Measurements from ENCODE around the gene INTS11.

Gene INTS11

DNA sequence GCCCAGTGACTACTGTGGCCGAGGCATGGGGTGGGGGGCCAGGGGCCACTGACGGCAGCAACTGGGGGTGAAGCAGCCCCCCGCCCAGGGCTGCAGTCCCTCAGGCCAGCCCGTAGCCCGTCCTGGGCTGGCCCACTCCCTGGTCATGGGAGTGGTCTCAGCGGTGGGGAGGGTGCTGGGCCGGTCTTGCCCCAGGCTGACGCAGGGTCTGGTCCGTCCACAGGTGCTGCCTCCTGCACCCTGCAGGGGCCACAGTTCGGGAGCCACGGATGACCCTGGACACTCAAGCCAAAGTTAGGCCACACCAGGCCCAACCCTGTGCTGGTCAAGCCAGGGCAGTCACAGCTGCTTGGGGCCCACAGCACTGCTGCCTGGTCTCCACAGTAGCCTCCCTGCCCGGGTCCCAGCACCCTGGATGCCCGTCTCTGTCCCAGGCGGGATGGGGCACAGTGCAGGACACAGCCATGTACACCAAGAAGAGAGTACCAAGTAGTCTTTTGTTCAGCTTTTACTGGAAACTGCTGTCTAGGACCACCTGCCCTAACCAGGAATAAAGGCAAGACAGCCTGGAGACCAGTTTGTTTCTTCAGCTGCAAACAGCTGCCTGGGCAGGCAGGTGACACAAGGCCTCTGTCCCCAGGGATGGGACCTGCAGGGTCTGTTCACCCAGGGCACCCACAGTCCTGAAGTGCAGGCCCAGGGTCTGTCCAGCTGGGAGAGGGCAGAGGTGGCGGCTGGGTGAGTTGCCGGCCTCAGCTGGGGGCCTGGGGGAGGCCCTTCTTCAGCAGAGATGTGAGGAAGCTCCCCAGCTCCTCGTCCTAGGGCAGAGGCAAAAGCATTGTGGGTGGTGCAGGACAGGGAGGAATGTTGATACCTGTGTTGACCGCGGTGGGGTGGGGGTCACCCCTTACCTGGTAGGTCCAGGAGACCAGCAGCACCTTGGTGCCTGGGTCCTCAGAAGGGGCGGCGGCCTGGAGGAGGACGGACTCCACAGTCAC, 13.1 kb downstream of the INTS11 start:
- no peaks in the 10 kb centered on the region for H3K27me3 ChIP-seq (ENCODE audit: control insufficient read depth, low read length)
- peaks cover 2% of the 10 kb centered on the region; the same call in 1 of the 2 replicates for H3F3A ChIP-seq (ENCODE audit: control insufficient read depth, insufficient read depth)
- H3K27ac ChIP-seq (ENCODE audit: low read depth, low read length), result no peak overlapping the region
- no peak overlapping the region for H3K4me3 ChIP-seq (ENCODE audit: low read length)
- peaks cover 18% of the 10 kb centered on the region for H3K4me1 ChIP-seq (ENCODE audit: control insufficient read depth, low read length)
- no peaks in the 10 kb centered on the region for H3K9me2 ChIP-seq (replicated peaks; ENCODE audit: control insufficient read depth, low read length)
- H3K36me3 ChIP-seq (ENCODE audit: control insufficient read depth, low read length), result peaks cover 59% of the 10 kb centered on the region
- no peak overlapping the region for H3K4me2 ChIP-seq (ENCODE audit: low read length)
- H3K9me3 ChIP-seq (ENCODE audit: control insufficient read depth, insufficient read depth, low read length), result no peaks in the 10 kb centered on the region
- H4K20me1 ChIP-seq (ENCODE audit: control insufficient read depth, insufficient read depth, low read depth, low read length), result 0 out of 2 replicates have a peak, but pooled peaks cover 3% of the 10 kb centered on the region
- no peak for TF ChIP-seq EZH2phosphoT487 (IDR thresholded peaks at IDR 0.05; ENCODE audit: borderline replicate concordance, low read length)
- TF ChIP-seq, protein P1, sequence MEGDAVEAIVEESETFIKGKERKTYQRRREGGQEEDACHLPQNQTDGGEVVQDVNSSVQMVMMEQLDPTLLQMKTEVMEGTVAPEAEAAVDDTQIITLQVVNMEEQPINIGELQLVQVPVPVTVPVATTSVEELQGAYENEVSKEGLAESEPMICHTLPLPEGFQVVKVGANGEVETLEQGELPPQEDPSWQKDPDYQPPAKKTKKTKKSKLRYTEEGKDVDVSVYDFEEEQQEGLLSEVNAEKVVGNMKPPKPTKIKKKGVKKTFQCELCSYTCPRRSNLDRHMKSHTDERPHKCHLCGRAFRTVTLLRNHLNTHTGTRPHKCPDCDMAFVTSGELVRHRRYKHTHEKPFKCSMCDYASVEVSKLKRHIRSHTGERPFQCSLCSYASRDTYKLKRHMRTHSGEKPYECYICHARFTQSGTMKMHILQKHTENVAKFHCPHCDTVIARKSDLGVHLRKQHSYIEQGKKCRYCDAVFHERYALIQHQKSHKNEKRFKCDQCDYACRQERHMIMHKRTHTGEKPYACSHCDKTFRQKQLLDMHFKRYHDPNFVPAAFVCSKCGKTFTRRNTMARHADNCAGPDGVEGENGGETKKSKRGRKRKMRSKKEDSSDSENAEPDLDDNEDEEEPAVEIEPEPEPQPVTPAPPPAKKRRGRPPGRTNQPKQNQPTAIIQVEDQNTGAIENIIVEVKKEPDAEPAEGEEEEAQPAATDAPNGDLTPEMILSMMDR (IDR thresholded peaks at IDR 0.05; ENCODE audit: low read depth, low read length, poor library complexity, severe bottlenecking), result no peak
- H3K79me2 ChIP-seq (ENCODE audit: control insufficient read depth, low read length), result peaks cover 45% of the 10 kb centered on the region

DNA sequence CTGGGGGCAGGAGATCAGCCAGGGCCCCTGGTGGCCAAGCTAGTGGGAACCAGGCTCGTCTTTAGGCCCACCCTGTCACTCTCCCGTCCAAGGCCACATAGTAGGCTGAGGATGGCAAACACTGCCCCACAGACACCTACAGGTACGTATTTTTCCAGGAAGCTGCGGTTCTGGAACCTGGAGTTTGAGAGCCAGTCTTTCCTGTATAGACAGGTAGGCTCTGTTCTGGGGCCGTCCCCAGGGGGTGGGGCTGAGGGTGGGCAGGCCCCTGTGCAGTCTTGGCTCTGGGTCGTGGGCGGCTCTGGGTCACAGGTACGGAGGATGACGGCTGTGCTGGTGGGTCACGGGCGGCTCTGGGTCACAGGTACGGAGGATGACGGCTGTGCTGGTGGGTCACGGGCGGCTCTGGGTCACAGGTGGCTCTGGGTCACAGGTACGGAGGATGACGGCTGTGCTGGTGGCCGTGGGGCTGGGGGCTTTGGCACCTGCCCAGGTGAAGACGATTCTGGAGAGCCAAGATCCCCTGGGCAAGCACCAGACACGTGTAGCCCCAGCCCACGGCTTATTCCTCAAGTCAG, 13.9 kb downstream of the INTS11 start:
- peaks cover 59% of the 10 kb centered on the region for H3K36me3 ChIP-seq (ENCODE audit: control insufficient read depth, low read length)
- no peak overlapping the region for H3K27ac ChIP-seq (ENCODE audit: low read depth, low read length)
- H3K4me2 ChIP-seq (ENCODE audit: low read length), result peak overlapping the region; percentile 80; the same call in 1 of the 2 replicates
- H3K9me3 ChIP-seq (ENCODE audit: control insufficient read depth, insufficient read depth, low read length), result no peaks in the 10 kb centered on the region
- H3K79me2 ChIP-seq (ENCODE audit: control insufficient read depth, low read length), result peaks cover 51% of the 10 kb centered on the region
- no peaks in the 10 kb centered on the region for H3K9me2 ChIP-seq (replicated peaks; ENCODE audit: control insufficient read depth, low read length)
- no peak for TF ChIP-seq EZH2phosphoT487 (IDR thresholded peaks at IDR 0.05; ENCODE audit: borderline replicate concordance, low read length)
- TF ChIP-seq, protein P1 (IDR thresholded peaks at IDR 0.05; ENCODE audit: low read depth, low read length, poor library complexity, severe bottlenecking), result no peak
- 0 out of 2 replicates have a peak, but pooled peaks cover 3% of the 10 kb centered on the region for H4K20me1 ChIP-seq (ENCODE audit: control insufficient read depth, insufficient read depth, low read depth, low read length)
- H3K4me1 ChIP-seq (ENCODE audit: control insufficient read depth, low read length), result peaks cover 26% of the 10 kb centered on the region
- H3K4me3 ChIP-seq (ENCODE audit: low read length), result no peak overlapping the region
- H3F3A ChIP-seq (ENCODE audit: control insufficient read depth, insufficient read depth), result peaks cover 2% of the 10 kb centered on the region; the same call in 1 of the 2 replicates
- no peaks in the 10 kb centered on the region for H3K27me3 ChIP-seq (ENCODE audit: control insufficient read depth, low read length)

GRCh38 chr1:1310109-1310385, 14.4 kb downstream of the INTS11 start:
- H3K79me2 ChIP-seq (ENCODE audit: control insufficient read depth, low read length), result peaks cover 49% of the 10 kb centered on the region
- no peaks in the 10 kb centered on the region for H3K27me3 ChIP-seq (ENCODE audit: control insufficient read depth, low read length)
- H3K4me2 ChIP-seq (ENCODE audit: low read length), result peak overlapping the region; percentile 80
- TF ChIP-seq, protein P1 (IDR thresholded peaks at IDR 0.05; ENCODE audit: low read depth, low read length, poor library complexity, severe bottlenecking), result no peak
- no peak for TF ChIP-seq EZH2phosphoT487 (IDR thresholded peaks at IDR 0.05; ENCODE audit: borderline replicate concordance, low read length)
- peaks cover 2% of the 10 kb centered on the region; the same call in 1 of the 2 replicates for H3F3A ChIP-seq (ENCODE audit: control insufficient read depth, insufficient read depth)
- H3K9me3 ChIP-seq (ENCODE audit: control insufficient read depth, insufficient read depth, low read length), result no peaks in the 10 kb centered on the region
- H3K4me1 ChIP-seq (ENCODE audit: control insufficient read depth, low read length), result peaks cover 32% of the 10 kb centered on the region
- 0 out of 2 replicates have a peak, but pooled peaks cover under 1% of the 10 kb centered on the region for H4K20me1 ChIP-seq (ENCODE audit: control insufficient read depth, insufficient read depth, low read depth, low read length)
- H3K4me3 ChIP-seq (ENCODE audit: low read length), result peak overlapping the region; percentile 76
- no peaks in the 10 kb centered on the region for H3K9me2 ChIP-seq (replicated peaks; ENCODE audit: control insufficient read depth, low read length)
- peaks cover 56% of the 10 kb centered on the region for H3K36me3 ChIP-seq (ENCODE audit: control insufficient read depth, low read length)
- no peak overlapping the region for H3K27ac ChIP-seq (ENCODE audit: low read depth, low read length)
